GM21526 (cell line): ENCODE data around the gene GRID1.

ENCODE experiments used
- ATAC-seq: cut with Tn5 transposase; IDR thresholded peaks from one replicate; pipeline ENCODE4 v1.9.1; 2021; ENCODE audit warnings: moderate library complexity; ENCODE audit not compliant: unreplicated experiment, low FRiP score

The GRID1 gene

DNA sequence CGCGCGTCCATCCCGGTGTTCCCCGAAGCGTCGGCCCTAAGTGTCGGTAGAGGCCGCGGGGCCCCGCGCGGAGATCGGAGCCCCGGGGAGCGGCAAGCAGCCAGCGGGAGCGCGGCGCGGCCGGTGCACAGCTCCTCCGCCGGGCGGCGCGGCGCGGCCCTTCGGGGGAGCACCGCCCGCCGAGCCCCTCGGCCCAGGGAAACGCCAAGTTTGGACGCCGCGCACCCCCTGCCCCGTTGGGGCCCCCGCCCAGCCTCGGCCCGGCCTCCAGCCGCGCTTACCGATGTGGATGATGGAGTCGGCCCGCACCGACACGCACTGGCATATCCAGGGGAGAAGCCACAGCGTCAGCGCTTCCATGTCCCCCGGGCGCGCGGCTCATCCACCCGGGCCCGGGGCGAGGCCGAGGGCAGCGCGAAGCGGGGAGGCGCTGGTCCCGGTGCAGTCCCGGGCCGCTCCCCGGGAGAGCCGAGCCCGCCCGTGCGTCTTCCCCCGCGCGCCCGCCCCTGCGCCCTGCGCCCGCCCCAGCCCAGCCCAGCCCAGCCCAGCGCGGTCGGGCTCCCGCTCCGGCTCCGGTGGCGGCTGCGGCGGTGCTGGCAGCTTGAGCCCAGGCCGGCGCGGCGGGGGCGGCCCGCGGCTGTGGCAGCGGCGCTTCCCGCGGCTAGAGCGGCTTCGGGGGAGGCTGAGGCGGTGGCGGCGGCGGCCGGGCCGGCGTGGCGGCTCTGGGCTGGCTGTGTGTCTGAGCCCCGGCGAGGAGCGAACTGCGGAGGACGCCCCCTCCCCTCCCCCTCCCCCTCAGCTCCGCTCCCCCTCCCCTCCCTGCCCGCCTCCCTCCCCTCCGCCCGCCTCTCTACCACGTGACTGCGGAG, at the start of gene GRID1:
Gene GRID1, minus strand, starts transcription at position 763 of the 869 bp plus-strand sequence.
- ATAC-seq: no peak

DNA sequence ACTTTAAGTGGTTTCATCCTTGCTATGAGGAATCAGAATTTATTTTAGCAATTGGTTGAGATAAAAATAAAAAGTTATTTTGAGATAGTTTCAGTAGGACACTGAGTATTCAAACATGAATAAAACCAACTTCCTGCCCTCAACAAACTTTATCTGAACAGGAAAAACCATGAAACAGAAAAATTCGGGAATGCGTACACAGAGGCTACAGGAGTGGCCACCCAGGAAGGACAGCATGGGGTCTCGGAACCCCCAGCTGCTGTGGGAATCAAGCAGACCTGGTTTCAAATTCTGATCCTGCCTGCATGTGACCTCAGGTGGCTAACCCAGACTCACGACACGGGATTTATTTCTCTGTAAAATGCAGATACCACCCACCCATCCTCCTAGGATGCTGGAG, 49.0 kb upstream of the GRID1 start:
- no peak for ATAC-seq

DNA sequence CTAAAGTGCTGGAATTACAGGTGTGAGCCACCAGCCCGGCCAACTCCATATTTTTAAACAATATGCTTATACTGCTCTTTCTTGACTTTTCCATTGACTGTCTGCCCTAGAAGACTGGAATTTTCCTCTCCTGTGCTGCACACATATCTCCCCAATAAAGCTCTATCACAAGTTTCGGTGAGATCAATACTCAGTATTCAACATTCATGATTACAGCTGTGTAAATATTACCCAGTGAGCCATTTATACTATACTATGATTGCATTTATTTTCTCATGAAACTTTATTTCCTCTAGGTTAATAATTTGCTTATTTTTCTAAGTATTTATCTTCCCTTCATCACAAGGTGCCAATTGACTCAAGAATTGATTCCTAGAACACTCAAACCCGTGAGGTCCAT, 48.5 kb upstream of the GRID1 start:
- ATAC-seq: no peak

DNA sequence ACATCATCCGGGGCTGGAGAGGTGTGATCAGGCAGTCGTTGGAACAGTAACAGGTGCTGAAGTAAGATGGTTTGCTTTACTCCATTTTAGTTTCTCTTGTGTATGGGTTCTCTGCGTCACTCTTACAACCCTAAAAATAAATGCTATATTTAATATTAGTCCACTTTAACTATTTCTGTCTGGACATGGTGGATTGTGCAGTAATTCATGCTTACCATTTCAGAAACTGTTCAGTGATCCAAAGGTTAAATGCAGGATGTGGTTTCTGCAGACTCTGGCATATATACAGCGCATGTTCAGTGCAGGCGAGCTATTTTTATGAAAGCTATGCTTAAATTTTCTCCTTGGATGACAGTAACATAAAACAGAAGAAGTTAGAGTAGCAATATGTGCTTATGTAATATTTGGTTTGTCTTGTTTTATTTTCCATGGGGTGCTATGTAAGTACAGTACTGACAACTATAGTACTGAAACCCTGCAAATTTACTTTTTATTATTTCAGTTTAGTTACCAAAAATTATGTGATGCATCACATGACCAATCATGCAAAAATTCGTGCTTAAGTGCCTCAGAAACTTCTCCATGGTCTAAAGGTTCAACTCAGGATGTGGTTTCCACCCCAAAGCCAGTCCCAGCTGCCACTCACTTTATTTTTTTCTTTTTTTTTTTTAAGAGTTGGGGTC, 46.6 kb upstream of the GRID1 start:
- peak; percentile 62 for ATAC-seq

DNA sequence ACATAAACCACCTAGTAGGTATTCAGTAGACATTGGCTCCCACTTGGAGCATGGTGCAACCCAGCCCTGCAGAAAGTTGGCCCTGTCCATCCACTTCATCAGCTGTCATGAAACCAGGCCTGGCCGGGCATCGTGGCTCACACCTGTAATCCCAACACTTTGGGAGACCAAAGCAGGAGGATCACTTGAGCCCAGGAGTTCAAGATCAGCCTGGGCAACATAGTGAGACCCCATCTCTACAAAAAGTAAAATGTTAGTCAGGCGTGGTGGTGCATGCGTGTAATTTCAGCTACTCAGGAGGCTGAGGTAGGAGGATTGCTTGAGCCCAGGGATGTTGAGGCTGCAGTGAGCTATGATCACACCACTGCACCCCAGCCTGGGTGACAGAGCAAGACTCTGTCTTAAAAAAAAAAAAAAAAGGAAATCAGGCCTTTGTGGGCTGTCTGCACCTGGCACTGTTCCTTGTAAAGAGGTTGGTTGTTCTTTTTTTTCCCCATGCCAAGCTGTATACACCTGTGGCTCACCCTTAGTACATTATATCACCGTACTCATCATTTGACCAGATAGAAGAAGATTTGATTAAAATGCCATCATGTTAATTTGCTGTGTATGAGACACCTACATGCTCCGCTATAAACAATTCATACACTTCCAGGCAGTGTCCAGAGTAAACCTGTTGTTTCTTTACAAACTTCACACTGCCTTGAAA, 45.4 kb upstream of the GRID1 start:
- ATAC-seq: peak; percentile 8

DNA sequence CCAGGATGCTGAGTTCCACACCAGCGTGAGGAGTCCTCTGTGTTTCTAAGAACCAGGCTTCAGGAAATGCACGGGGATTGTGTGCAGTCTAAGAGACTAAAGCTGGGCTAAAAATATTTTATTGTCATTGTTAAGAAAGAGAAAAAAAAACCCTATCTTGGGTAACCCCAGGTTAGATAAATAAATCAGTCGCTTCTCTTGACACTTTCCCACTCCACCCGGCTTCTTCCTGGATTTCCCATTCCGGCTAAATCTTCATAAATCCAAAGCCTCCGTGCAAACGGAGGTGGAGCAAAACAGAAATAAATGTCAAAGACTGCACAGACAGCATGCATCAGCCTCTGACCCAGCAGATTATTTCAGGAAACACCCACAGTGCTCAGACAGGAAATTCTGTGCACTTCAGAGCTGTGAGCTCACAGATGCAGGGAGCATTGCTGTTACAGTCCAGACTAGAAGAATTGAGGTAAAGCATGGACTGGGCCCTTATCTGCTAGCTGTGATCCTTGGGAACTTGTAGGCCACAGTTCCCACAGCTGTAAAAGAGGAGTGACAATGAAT, 44.8 kb upstream of the GRID1 start:
- peak; percentile 62 for ATAC-seq

DNA sequence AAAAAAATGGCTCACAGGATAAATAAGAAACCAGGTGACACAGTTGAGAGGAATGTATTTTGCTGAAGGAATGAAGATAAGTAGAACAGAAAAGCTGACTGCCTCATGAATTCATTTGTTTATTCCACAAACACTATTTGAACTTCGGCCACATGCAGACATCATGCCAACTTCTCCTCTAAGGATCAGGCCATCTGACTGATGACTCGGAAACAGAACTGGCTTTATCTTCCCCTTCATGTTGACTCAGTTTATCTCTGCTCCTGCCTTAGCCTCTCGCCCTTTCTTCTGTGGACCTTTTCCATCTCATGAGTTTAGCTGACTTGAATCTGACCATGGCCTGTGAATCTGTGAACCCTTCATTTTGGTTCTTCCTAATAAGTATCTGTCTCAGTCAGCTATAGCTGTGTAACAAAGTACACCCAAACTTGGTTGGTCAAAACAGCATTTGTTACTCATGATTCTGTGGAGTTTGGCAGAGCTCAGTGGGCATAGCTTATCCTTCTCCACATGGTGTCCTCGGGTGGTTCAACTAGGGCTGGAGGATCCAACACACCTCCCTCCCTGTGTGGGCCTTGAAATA, 44.0 kb upstream of the GRID1 start:
- no peak for ATAC-seq

DNA sequence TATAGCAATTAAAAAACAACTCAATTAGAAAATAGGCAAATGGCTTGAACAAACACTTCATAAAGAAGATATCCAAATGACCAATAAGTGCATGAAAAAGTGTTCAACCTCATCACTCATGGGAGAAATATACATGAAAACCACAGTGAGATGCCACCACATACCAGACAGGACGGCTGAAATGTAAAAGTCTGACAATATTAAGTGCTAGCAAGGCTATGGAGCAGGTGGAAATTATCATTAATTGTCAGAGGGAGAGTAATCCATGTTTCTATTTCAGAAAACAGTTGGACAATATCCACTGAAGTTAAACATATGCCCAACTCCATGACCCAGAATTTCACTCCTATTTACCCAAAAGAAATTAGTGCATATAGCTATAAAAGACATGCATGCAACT, 42.6 kb upstream of the GRID1 start:
- ATAC-seq: no peak

DNA sequence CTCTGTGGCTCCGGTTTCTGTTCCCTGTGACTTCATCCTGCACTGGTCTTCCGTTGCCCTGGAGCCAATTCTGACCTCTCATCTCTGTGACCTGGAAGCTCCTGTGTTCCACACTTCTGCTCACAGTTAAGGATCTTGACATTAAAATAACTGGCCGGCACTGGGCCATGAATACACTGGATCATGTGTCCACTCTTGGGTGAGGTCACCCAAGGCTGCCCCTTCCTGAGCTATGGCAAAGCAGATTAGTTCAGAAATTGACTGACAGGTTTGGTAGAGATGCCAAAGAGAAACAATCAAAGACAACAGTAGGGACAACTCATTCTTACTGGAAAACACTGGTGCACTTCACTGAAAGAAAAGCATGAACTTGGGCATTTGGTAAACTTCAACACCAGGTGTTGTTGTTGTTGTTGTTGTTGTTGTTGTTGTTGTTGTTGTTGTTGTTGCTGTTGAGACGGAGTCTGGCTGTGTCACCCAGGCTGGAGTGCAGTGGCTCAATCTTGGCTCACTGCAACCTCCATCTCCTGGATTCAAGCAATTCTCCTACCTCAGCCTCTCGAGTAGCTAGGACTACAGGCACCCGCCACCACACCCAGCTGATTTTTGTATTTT, 36.7 kb upstream of the GRID1 start:
- ATAC-seq: no peak

DNA sequence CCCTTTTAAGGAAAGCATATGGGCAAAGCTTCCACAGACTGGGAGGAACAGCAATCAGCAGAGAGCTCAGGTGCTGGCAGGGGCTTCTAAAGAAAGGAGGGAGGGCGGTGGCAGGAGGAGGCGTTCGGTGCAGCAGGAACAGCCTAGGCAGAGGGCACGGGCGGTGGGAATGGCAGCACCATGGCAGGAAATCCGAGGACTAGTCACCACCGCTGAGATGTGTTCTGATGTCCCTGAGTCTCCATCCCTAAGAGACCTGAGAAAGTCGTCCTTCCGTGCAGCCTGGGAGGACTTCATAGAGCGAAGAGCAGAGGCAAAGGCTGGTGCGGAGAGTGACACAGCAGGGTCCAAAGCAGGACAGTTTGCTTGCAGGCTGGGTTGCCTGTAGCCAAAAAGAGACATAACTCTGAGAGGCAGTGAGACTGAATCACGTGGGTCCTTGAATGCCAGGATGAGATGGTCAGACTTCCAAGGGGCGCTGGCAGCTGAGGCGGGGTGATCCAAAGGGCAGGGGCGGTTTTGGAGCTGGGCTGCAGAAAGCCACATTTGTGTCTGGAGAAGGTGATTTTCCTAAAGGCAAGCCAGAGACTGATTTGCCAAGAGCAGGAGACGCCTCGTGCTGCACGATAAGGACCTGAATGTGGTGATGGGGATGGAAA, 35.8 kb upstream of the GRID1 start:
- ATAC-seq: no peak

DNA sequence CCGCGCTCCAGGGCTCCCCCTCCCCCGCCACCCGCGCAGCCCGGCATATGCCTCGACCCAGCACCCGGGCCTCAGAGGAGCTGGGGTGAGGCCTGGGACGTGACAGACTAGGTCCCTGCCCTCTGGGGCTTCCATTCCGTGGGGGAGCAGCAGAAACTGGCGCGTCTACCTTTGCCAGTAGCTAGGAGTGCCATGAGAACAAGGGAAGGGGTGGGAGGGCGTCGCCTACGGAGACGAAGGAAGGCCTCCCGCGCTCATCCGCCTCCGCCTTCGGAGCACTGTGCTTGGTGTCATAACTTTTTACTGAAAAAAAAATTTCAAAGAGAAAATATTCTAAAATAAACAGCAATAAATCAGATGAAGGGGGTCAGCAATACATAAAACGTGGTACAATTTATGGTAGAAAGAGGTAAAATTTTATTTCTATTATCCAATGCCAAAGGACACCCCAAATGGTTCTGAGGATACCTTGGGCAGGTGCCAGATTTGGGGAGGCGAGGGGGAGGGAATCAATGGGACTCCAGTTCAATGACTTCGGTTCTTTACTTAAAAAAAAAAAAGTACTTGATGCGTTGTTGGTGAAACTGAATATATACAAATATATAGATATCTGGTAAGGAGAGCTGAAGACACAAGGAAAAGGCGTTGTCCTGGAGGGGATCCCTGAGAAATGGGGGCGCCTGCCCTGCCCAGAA, 35.1 kb upstream of the GRID1 start:
- no peak for ATAC-seq

DNA sequence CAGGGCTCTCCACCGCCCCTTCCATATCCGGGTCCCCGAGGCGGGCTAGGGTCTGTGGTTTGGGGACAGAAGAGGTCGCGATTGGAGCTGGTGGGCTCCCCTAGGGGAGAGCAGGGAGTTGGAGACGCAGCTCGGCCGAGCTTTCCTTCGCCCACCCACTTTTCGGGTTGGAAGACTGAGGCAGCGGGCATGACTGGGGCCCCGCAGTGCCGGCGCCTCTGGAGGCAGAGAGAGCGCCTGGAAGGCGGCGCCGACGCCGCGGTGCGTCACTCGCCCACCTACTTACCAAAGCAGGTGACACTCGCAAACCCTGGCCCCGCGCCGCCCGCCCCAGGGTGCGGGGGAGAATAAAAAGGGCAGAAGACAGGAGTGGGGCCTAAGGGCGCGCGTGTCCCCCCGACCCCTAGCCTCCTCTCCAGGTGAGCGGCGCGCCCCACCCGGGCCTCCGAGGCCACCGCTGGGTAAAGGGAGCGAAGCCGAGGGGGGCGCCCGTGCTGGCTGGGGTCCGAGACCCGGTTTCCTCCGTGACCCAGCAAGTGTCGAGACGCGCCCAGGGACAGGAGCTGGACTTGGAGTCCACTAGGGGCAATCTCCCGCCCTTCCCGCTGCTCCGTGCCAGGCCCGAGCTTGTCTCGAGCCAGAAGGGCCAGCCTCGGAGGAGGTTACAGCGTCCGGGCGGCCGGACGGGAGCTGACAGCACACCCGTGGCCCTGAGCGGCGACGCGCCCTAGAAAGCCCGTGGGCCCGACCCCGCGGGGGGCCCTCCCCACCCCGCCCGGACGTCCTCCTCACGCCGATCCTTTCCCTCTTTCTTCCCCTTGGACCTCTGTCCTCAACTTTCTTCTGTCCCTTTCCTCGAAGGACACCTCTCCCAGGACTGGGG, 34.4 kb upstream of the GRID1 start:
- peak; percentile 39 for ATAC-seq

DNA sequence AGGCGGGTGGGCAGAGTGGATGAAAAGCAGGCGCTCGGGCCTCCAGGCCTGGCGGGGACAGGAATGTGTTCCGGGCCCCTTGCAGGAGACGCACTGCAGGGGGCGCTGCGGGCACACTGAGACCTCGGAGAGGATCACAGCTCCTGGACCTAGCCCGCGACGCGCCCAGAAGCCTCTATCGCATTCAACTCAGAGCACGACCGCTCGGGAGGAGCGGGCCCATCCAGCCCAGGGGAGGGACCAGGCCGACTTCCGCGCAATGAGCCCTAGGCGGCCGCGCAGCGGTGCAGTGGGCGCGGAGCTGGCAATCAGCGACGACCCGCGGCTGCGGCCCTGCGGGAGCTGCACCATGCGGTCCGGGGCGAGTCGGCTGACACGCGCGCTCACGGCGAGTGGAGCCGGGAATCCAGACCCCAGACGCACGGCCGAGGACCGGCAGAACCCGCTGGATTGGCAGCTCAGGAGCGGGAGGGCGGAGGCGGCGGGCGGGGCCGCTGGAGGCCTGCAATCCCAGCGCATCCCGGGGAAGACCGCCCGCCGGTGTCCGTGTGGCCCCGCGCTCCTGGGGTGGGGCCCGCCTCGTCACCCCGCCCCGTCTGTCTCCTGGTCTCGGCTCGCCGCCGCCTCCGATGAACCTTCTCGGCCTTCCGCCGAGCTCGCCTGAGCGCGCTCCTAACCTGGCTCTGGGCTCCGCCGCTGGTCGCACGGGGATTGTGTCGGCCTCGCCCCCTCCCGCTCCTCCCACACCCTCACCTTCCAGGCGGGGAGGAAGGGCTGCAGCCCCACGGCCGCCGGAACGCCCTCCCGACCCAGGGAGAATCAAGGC, 33.5 kb upstream of the GRID1 start:
- peak; percentile 90 for ATAC-seq

DNA sequence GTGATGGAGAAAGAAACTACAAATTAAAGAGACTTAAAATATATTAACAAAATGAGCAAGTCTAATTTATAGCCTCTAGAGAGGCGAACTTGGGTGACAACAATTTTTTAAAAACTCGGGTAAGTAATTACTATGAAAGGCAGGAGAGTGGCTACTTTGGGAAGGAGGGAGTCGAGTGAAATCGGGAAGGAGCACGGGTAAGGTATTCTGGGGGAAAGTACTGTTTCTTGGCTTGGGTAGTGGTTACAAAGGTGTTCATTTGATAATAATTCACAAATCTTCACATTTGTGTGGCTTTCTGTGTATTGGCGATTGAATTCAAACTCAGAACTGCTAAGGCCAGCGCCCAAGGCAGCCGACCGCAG, 32.9 kb upstream of the GRID1 start:
- no peak for ATAC-seq

DNA sequence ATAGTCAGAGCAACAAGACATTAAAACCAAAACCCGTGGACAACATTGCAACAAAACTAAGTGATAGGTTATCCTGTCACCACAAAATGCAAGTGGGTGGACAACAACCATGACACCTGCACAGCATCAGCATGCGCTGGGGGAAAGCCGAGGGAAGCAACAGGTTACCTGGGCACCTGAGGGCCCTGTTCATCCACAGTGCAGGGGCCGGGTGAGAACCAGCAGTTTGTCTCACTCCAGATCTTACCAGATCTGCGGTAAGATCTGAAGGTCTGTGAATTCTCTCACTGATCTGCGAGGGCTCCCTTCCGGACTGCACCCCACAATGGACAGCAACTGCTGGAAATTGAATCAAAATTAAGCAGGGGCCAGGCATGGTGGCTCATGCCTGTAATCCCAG, 30.5 kb upstream of the GRID1 start:
- ATAC-seq: no peak

DNA sequence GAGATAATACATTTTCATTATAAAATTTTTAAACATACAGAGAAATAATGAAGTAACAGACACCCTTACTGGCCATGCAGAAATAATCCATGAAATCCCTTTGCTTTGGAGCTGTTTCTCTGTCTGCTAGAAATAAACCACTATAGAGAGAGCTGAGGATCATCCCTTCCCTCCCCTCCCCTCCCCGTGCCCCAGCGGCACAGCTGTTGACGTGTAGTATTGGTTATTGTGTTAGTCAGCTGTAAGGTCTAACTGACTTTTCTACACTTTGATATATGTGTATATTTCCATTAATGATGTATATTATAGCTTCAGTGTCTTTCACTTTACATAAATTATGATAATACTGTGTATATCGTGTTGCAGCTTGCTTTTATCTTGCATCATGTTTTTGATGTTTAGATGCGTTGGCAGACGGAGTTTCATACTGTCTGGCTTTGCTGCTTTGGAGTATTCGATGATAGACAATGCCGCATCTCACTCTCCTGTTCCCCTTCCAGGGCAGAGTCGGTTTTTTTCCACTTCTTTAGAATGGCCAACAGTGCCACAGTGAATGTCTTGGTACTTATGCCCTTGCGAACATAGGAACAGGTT, 27.4 kb upstream of the GRID1 start:
- ATAC-seq: no peak

DNA sequence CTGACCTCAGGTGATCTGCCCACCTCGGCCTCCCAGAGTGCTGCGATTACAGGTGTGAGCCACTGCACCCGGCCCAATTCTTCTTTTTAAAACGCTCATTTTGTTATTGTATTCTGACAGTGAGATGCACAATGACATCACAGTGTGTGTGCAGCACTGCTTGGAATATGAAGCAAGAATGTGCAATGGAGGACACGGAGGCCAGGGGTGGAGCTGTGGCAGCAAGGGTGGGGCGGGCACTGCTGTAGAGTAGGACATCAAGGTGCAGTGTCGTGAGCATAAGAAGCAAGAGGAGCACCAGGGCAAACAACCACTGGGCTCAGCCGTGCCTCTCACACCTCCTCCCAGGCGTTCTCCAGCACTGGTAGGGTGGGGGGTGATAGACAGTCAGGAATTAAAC, 26.8 kb upstream of the GRID1 start:
- no peak for ATAC-seq
